Prostate gland (tissue), 2 donors: ENCODE measurements around the gene LDLRAD4. TPM values are rescaled to one million over a fixed set of nuclear protein-coding genes. Genes with fewer than 3 reads are reported as not detected.
A peak's percentile ranks its signal among the peaks of the same experiment; 100 is the strongest.
"Not testable (repeated sequence)": the region's sequence is repeated elsewhere in the genome, so short reads cannot be mapped to it uniquely, and the experiment has no call there.

Experiments used
- DNase-seq: peaks from one replicate; pipeline ENCODE4 v3.0.0-alpha.2; 2019; ENCODE audit warnings: low spot score
- H3K27ac ChIP-seq, 2 donors: fragments of 200-600 bp; sonication (generic); 2 replicates each; pipeline ENCODE4 v1.5.1; 2017 to 2019
- H3K27me3 ChIP-seq: fragments of 200-600 bp; sonication (generic); replicated peaks from 2 replicates; pipeline ENCODE4 v1.5.1; 2019; ENCODE audit not compliant: insufficient read depth
- H3K36me3 ChIP-seq, 2 donors: fragments of 200-600 bp; sonication (generic); 1 replicate in 1 of 2; 2 replicates in 1 of 2; pipeline versions ENCODE4 v1.5.1 to v1.8.1; 2017 to 2019
- H3K4me1 ChIP-seq: fragments of 200-600 bp; sonication (generic); replicated peaks from 2 replicates; pipeline ENCODE4 v1.5.1; 2019
- H3K4me3 ChIP-seq, 2 donors: fragments of 200-600 bp; sonication (generic); 2 replicates each; pipeline ENCODE4 v1.5.1; 2017 to 2019
- H3K9me3 ChIP-seq: fragments of 200-600 bp; sonication (generic); 2 replicates; pipeline ENCODE4 v1.5.1; 2017
- CTCF ChIP-seq, 4 experiments: fragments of 200-600 bp in 2 of 4; fragments of 450-650 bp in 2 of 4; sonication (generic) in 2 of 4; IDR thresholded peaks; 1 replicate in 3 of 4; 2 replicates in 1 of 4; pipeline ENCODE4 v1.5.1; 2016 to 2019; ENCODE audit warnings: antibody characterized with exemption in 4 of 4, mild to moderate bottlenecking in 2 of 4, moderate library complexity in 2 of 4
- POLR2A ChIP-seq: fragments of 450-650 bp; IDR thresholded peaks from one replicate; pipeline ENCODE4 v1.6.1; 2016; ENCODE audit warnings: antibody characterized with exemption, mild to moderate bottlenecking
- POLR2AphosphoS5 ChIP-seq: sonication (generic); formaldehyde crosslinking; IDR thresholded peaks from one replicate; pipeline ENCODE4 v1.6.1; 2017; ENCODE audit warnings: antibody characterized with exemption
- WGBS: methylation state at CpG from one replicate; pipeline ENCODE4 v1.1.5; 2018; 5-methylcytosine and 5-hydroxymethylcytosine counted together
- intact Hi-C: fragments of 100-400 bp; cut with DNase I; formaldehyde crosslinking; loops from one replicate; pipeline ENCODE4 v1.14.2; 2022
- total RNA-seq, 2 donors: library from RNA; depleted of rRNA; stranded (reverse); fragments of >200 nt; gene quantifications; one replicate each; pipeline ENCODE4 v1.1.0, GENCODE V29; 2016

LDLRAD4 gene
- total RNA-seq, 2 donors from 2014 or later: 59.9 to 107 TPM

GRCh38 chr18:13259701-13260100, 41.1 kb downstream of the LDLRAD4 start:
- Histone ChIP-seq H3K9me3 (no peaks in the 10 kb centered on the region), H3K36me3 (no peaks in the 10 kb centered on the region), H3K27me3 (no peaks in the 10 kb centered on the region), H3K27ac (peak overlapping the region in 1 of 2 donors; percentile 8), H3K4me1 (peaks cover 7% of the 10 kb centered on the region), H3K4me3 (no peak overlapping the region)
- TF ChIP-seq CTCF (IDR thresholded peaks at IDR 0.05) (no peak), POLR2A (no peak), POLR2AphosphoS5 (no peak)
- intact Hi-C loops: loop anchor here (2.0 to 10.0 kb wide), 7 partner anchors 39 to 467 kb away; partner anchors contain the start of genes CEP192, FAM210A and RNMT
- 63% methylated on average over 7 of the region's 7 CpGs for WGBS
- no peak for DNase-seq

GRCh38 chr18:13260197-13260934, 41.8 kb downstream of the LDLRAD4 start:
- no peak for TF ChIP-seq POLR2A
- no peak for TF ChIP-seq CTCF (IDR thresholded peaks at IDR 0.05)
- peak; percentile 36 for TF ChIP-seq POLR2AphosphoS5
- intact Hi-C loops: loop anchor here (2.0 to 10.0 kb wide), 7 partner anchors 40 to 466 kb away; partner anchors contain the start of genes CEP192, FAM210A and RNMT
- Histone ChIP-seq H3K4me1 (peaks cover 7% of the 10 kb centered on the region), H3K36me3 (no peaks in the 10 kb centered on the region), H3K4me3 (no peak overlapping the region), H3K27me3 (no peaks in the 10 kb centered on the region), H3K27ac (peak overlapping the region; percentile 46 to 50), H3K9me3 (no peaks in the 10 kb centered on the region)
- 33% methylated on average over 8 of the region's 8 CpGs for WGBS
- DNase-seq: no peak

GRCh38 chr18:13260935-13261640, 42.5 kb downstream of the LDLRAD4 start:
- no peak for TF ChIP-seq POLR2AphosphoS5
- TF ChIP-seq POLR2A: no peak
- TF ChIP-seq CTCF (IDR thresholded peaks at IDR 0.05): no peak
- Histone ChIP-seq H3K36me3 (no peaks in the 10 kb centered on the region), H3K27me3 (no peaks in the 10 kb centered on the region), H3K27ac (peak overlapping the region; percentile 46 to 50), H3K9me3 (no peaks in the 10 kb centered on the region), H3K4me1 (peaks cover 10% of the 10 kb centered on the region), H3K4me3 (no peak overlapping the region)
- no peak for DNase-seq
- WGBS: 74% methylated on average over 12 of the region's 12 CpGs
- intact Hi-C loops: loop anchor here (2.0 to 10.0 kb wide), 7 partner anchors 40 to 466 kb away; partner anchors contain the start of genes CEP192, FAM210A and RNMT

GRCh38 chr18:13261661-13262357, 43.2 kb downstream of the LDLRAD4 start:
- TF ChIP-seq POLR2A (no peak), POLR2AphosphoS5 (no peak), CTCF (IDR thresholded peaks at IDR 0.05) (no peak)
- WGBS: 85% methylated on average over 26 of the region's 26 CpGs
- Histone ChIP-seq H3K9me3 (no peaks in the 10 kb centered on the region), H3K4me3 (no peak overlapping the region), H3K36me3 (no peaks in the 10 kb centered on the region), H3K27me3 (no peaks in the 10 kb centered on the region), H3K27ac (peak overlapping the region; percentile 46 to 50), H3K4me1 (peaks cover 13% of the 10 kb centered on the region)
- intact Hi-C loops: loop anchor here (2.0 to 10.0 kb wide), 7 partner anchors 41 to 465 kb away; partner anchors contain the start of genes CEP192, FAM210A and RNMT
- no peak for DNase-seq

GRCh38 chr18:13262358-13262680, 43.8 kb downstream of the LDLRAD4 start:
- H3K36me3 ChIP-seq, H3K4me3 ChIP-seq, H3K9me3 ChIP-seq, DNase-seq, H3K27me3 ChIP-seq: not testable (repeated sequence)
- Histone ChIP-seq H3K4me1 (peaks cover 15% of the 10 kb centered on the region), H3K27ac (peak overlapping the region in 1 of 2 donors; percentile 46)
- 92% methylated on average over 33 of the region's 33 CpGs for WGBS
- intact Hi-C loops: loop anchor here (10.0 kb wide), 5 partner anchors 122 to 362 kb away; partner anchors contain the start of gene CEP192
